LNCAP (cell line): ENCODE results near the gene PHC2.

ENCODE experiments used
- CTCF ChIP-seq: fragments of 450-650 bp; IDR thresholded peaks from 2 replicates; pipeline ENCODE4 v1.5.1; 2017; ENCODE audit warnings: mild to moderate bottlenecking

PHC2 gene

GRCh38 chr1:33306653-33307493, 124.0 kb downstream of the PHC2 start:
- TF ChIP-seq CTCF, result no peak

- TF ChIP-seq CTCF, result no peak
Observed at GRCh38 chr1:33305816-33306652, 124.9 kb downstream of the PHC2 start.

GRCh38 chr1:33305016-33305415, 125.9 kb downstream of the PHC2 start:
- no peak for TF ChIP-seq CTCF

- no peak for TF ChIP-seq CTCF
Observed at GRCh38 chr1:33302325-33302724, 128.6 kb downstream of the PHC2 start.

- TF ChIP-seq CTCF, result no peak
Observed at GRCh38 chr1:33301273-33301984, 129.5 kb downstream of the PHC2 start.

- no peak for TF ChIP-seq CTCF
Observed at GRCh38 chr1:33300673-33301072, 130.2 kb downstream of the PHC2 start.

GRCh38 chr1:33299461-33300155, 131.3 kb downstream of the PHC2 start:
- no peak for TF ChIP-seq CTCF
